IMR-90 (cell line): ENCODE measurements around the gene SERINC3. TPM values are rescaled to one million over a fixed set of nuclear protein-coding genes. Genes with fewer than 3 reads are reported as not detected.

Experiments
- ATAC-seq: fragments of 200-7000 bp; cut with Tn5 transposase; 2 replicates; pipeline ENCODE4 v1.9.1; 2020; ENCODE audit warnings: low read depth, mild to moderate bottlenecking, moderate library complexity
- BruUV-seq: library from RNA; stranded (reverse); fragments of 400-500 nt; replicated peaks from 2 replicates; lab custom pipeline; 2021; lab: Mats Ljungman, UMichigan
- CTCF ChIA-PET: fragments of 300-600 bp; formaldehyde crosslinking; extraction: SDS; loops from one replicate; lab custom pipeline; 2021; ENCODE audit warnings: antibody characterized with exemption; lab: Yijun Ruan, JAX
- POLR2A ChIA-PET: fragments of 300-600 bp; sonication (Branson Sonifier 250); formaldehyde crosslinking; loops from one replicate; lab custom pipeline; 2022; ENCODE audit warnings: antibody characterized with exemption; ENCODE audit not compliant: unreplicated experiment; lab: Charles Lee
- DNase-seq: peaks from one replicate; pipeline ENCODE4 v3.0.0; 2013
- H2AFZ ChIP-seq: replicated peaks from 2 replicates; pipeline ENCODE3; 2013; ENCODE audit warnings: low read length, mild to moderate bottlenecking; ENCODE audit not compliant: poor library complexity
- H2AK5ac ChIP-seq: 2 replicates; pipeline ENCODE4 v1.6.1; 2013; ENCODE audit warnings: low read depth, low read length, inconsistent platforms
- H2AK9ac ChIP-seq: replicated peaks from 2 replicates; pipeline ENCODE3; 2013; ENCODE audit warnings: mild to moderate bottlenecking, low read depth, low read length, moderate library complexity; ENCODE audit not compliant: poor library complexity
- H2BK120ac ChIP-seq: 2 replicates; pipeline ENCODE4 v1.6.1; 2013; ENCODE audit warnings: low read depth, low read length, inconsistent platforms
- H2BK15ac ChIP-seq: 3 replicates; pipeline ENCODE4 v1.6.1; 2013; ENCODE audit warnings: low read depth, low read length, inconsistent platforms
- H2BK20ac ChIP-seq: 2 replicates; pipeline ENCODE4 v1.6.1; 2013; ENCODE audit warnings: low read depth, mild to moderate bottlenecking, inconsistent platforms, low read length, moderate library complexity
- H2BK5ac ChIP-seq: 2 replicates; pipeline ENCODE4 v1.6.1; 2013; ENCODE audit warnings: mild to moderate bottlenecking, low read depth, low read length, inconsistent platforms; ENCODE audit not compliant: poor library complexity, severe bottlenecking
- H3K14ac ChIP-seq: replicated peaks from 2 replicates; pipeline ENCODE4 v1.6.1; 2013; ENCODE audit warnings: low read depth, low read length, inconsistent platforms
- H3K18ac ChIP-seq: 2 replicates; pipeline ENCODE4 v1.6.1; 2013; ENCODE audit warnings: low read depth, low read length, control low read depth
- H3K23ac ChIP-seq: 2 replicates; pipeline ENCODE4 v1.6.1; 2013; ENCODE audit warnings: low read depth, low read length, inconsistent platforms
- H3K27ac ChIP-seq: 2 replicates; pipeline ENCODE4 v1.5.1; 2013; ENCODE audit warnings: mild to moderate bottlenecking, control low read depth, low read length; ENCODE audit not compliant: insufficient read depth
- H3K27me3 ChIP-seq: 2 replicates; pipeline ENCODE4 v1.6.1; 2013; ENCODE audit warnings: low read length; ENCODE audit not compliant: control insufficient read depth, insufficient read depth
- H3K36me3 ChIP-seq: 2 replicates; pipeline ENCODE4 v1.6.1; 2013; ENCODE audit warnings: low read length, mixed read lengths; ENCODE audit not compliant: control insufficient read depth, insufficient read depth
- H3K4ac ChIP-seq: 2 replicates; pipeline ENCODE4 v1.6.1; 2013; ENCODE audit warnings: low read depth, low read length, inconsistent platforms
- H3K4me1 ChIP-seq: 2 replicates; pipeline ENCODE4 v1.6.1; 2013; ENCODE audit warnings: low read length, mixed read lengths; ENCODE audit not compliant: control insufficient read depth, insufficient read depth
- H3K4me2 ChIP-seq: 2 replicates; pipeline ENCODE4 v1.6.1; 2013; ENCODE audit warnings: low read depth, mild to moderate bottlenecking, control low read depth, low read length, moderate library complexity
- H3K4me3 ChIP-seq: 2 replicates; pipeline ENCODE4 v1.5.1; 2013; ENCODE audit warnings: low read depth, mild to moderate bottlenecking, control low read depth, low read length, moderate library complexity; ENCODE audit not compliant: insufficient read depth
- H3K56ac ChIP-seq: 2 replicates; pipeline ENCODE4 v1.6.1; 2013; ENCODE audit warnings: low read length, inconsistent platforms; ENCODE audit not compliant: insufficient read depth; ENCODE audit errors: extremely low read depth
- H3K79me1 ChIP-seq, 2 experiments: 2 replicates each; pipeline ENCODE4 v1.6.1; 2013; ENCODE audit warnings: low read length in 2 of 2, inconsistent platforms in 1 of 2, low read depth in 1 of 2
- H3K9ac ChIP-seq: 2 replicates; pipeline ENCODE4 v1.6.1; 2013; ENCODE audit warnings: low read depth, low read length, control low read depth
- H3K9me1 ChIP-seq: 2 replicates; pipeline ENCODE4 v1.6.1; 2013; ENCODE audit warnings: low read length, inconsistent platforms; ENCODE audit not compliant: insufficient read depth
- H3K9me3 ChIP-seq: 2 replicates; pipeline ENCODE4 v1.6.1; 2013; ENCODE audit warnings: low read length; ENCODE audit not compliant: control insufficient read depth, insufficient read depth
- H4K20me1 ChIP-seq: 2 replicates; pipeline ENCODE4 v1.6.1; 2013; ENCODE audit warnings: low read length, inconsistent platforms; ENCODE audit not compliant: insufficient read depth
- H4K5ac ChIP-seq: 2 replicates; pipeline ENCODE4 v1.6.1; 2013; ENCODE audit warnings: mild to moderate bottlenecking, low read depth, low read length, control low read depth
- H4K8ac ChIP-seq, 2 experiments: 2 replicates each; pipeline ENCODE4 v1.6.1; 2013; ENCODE audit warnings: low read depth in 2 of 2, low read length in 2 of 2, control low read depth in 1 of 2, inconsistent platforms in 1 of 2
- H4K91ac ChIP-seq: 2 replicates; pipeline ENCODE4 v1.6.1; 2013; ENCODE audit warnings: low read depth, low read length, inconsistent platforms; ENCODE audit not compliant: insufficient read depth
- CEBPB ChIP-seq: IDR thresholded peaks from 2 replicates; pipeline ENCODE4 v1.6.1; 2012; ENCODE audit warnings: low read depth, low read length, improper control_type of control experiment
- CHD1 ChIP-seq: IDR thresholded peaks from 2 replicates; pipeline ENCODE4 v1.6.1; 2012; ENCODE audit warnings: low read depth, low read length, improper control_type of control experiment
- MAFK ChIP-seq: IDR thresholded peaks from 2 replicates; pipeline ENCODE4 v1.6.1; 2012; ENCODE audit warnings: low read depth, low read length, improper control_type of control experiment
- MAZ ChIP-seq: IDR thresholded peaks from 2 replicates; pipeline ENCODE4 v1.6.1; 2012; ENCODE audit warnings: low read depth, mild to moderate bottlenecking, low read length, improper control_type of control experiment, moderate library complexity, borderline replicate concordance
- MXI1 ChIP-seq: IDR thresholded peaks from 2 replicates; pipeline ENCODE4 v1.6.1; 2012; ENCODE audit warnings: low read depth, mild to moderate bottlenecking, low read length, moderate library complexity, borderline replicate concordance
- NFE2L2 ChIP-seq: fragments of 150-350 bp; IDR thresholded peaks from 2 replicates; pipeline ENCODE4 v1.6.1; 2016; ENCODE audit warnings: low read depth, mild to moderate bottlenecking, low read length
- POLR2A ChIP-seq: IDR thresholded peaks from 2 replicates; pipeline ENCODE4 v1.6.1; 2012; ENCODE audit warnings: mild to moderate bottlenecking, low read depth, low read length
- RCOR1 ChIP-seq: IDR thresholded peaks from 2 replicates; pipeline ENCODE4 v1.6.1; 2012; ENCODE audit warnings: mild to moderate bottlenecking, low read length, improper control_type of control experiment; ENCODE audit not compliant: insufficient replicate concordance
- SMC3 ChIP-seq: fragments of 150-350 bp; IDR thresholded peaks from 2 replicates; pipeline ENCODE4 v1.6.1; 2016; ENCODE audit warnings: low read depth, mild to moderate bottlenecking, antibody characterized with exemption, low read length, moderate library complexity
- USF2 ChIP-seq: fragments of 150-350 bp; IDR thresholded peaks from 2 replicates; pipeline ENCODE4 v1.6.1; 2017; ENCODE audit warnings: mild to moderate bottlenecking, antibody characterized with exemption, low read length, low read depth
- WGBS, 2 experiments: methylation state at CpG; one replicate each; pipeline versions ENCODE4 v1.1.5 to v1.1.7; 2013; ENCODE audit warnings: missing lambda C conversion rate in 2 of 2; ENCODE audit not compliant: insufficient read length in 1 of 2; ENCODE audit errors: extremely low coverage in 2 of 2; 5-methylcytosine and 5-hydroxymethylcytosine counted together
- dilution Hi-C: fragments of 300-500 bp; cut with HindIII; formaldehyde crosslinking; loops from one replicate; pipeline ENCODE4 v1.14.3; 2018; ENCODE audit warnings: low sequenced_read_pairs; ENCODE audit not compliant: unreplicated experiment
- in situ Hi-C: fragments of 300-500 bp; cut with MboI; formaldehyde crosslinking; loops from 3 replicates; pipeline ENCODE4 v1.14.3; 2019; ENCODE audit warnings: low sequenced_read_pairs, inconsistent platforms, mixed read lengths
- intact Hi-C: fragments of 100-400 bp; cut with micrococcal nuclease; formaldehyde crosslinking; loops from 2 replicates; pipeline ENCODE4 v1.10.0; 2022
- polyA plus RNA-seq, 3 experiments: library from polyadenylated mRNA; depleted of rRNA; stranded (reverse); fragments of >200 nt; gene quantifications; 2 replicates each; pipeline ENCODE4 v1.2.3, GENCODE V29; 2012; ENCODE audit warnings: low replicate concordance in 1 of 3
- total RNA-seq: library from RNA; depleted of rRNA; stranded (reverse); fragments of >200 nt; gene quantifications from 2 replicates; pipeline ENCODE4 v1.2.3, GENCODE V29; 2012

The SERINC3 gene
- total and polyA plus RNA-seq, 2 of the 4 experiments (the other 2 are of a cell fraction) = 101 to 132 TPM

- Histone ChIP-seq H3K79me1 (peaks cover 11 to 26% of the 10 kb centered on the region in 2 experiments), H4K91ac (no peak overlapping the region), H3K4me3 (no peak overlapping the region), H3K4me1 (peaks cover 11% of the 10 kb centered on the region), H3K27ac (no peak overlapping the region), H3K9ac (no peak overlapping the region), H4K5ac (no peak overlapping the region), H2BK20ac (no peak overlapping the region), H2AK5ac (peak overlapping the region; percentile 84; the same call in 1 of the 2 replicates), H4K20me1 (no peaks in the 10 kb centered on the region), H3K9me1 (no peaks in the 10 kb centered on the region), H3K36me3 (no peaks in the 10 kb centered on the region), H4K8ac (no peak overlapping the region), H3K56ac (no peak overlapping the region), H2BK120ac (no peak overlapping the region), H3K27me3 (no peaks in the 10 kb centered on the region), H2AFZ (no peak overlapping the region), H3K14ac (no peak overlapping the region), H2BK15ac (no peak overlapping the region), H2BK5ac (no peak overlapping the region), H3K9me3 (no peaks in the 10 kb centered on the region), H3K18ac (no peak overlapping the region), H3K4ac (peak overlapping the region; percentile 67), H2AK9ac (peak overlapping the region; percentile 83), H3K23ac (peak overlapping the region; percentile 53), H3K4me2 (no peak overlapping the region)
- no CpG with 5 or more reads among the region's 5 CpGs for WGBS, 2 experiments
- dilution Hi-C loops = no loop called here
- ChIA-PET CTCF (no interaction called here), POLR2A (no interaction called here)
- TF ChIP-seq MAZ (no peak), MAFK (no peak), POLR2A (no peak), USF2 (no peak), CHD1 (no peak), NFE2L2 (no peak), SMC3 (no peak), MXI1 (no peak), RCOR1 (no peak), CEBPB (no peak)
- DNase-seq (no peak), ATAC-seq (no peak)
- intact Hi-C loops = no loop called here
- in situ Hi-C loops = no loop called here
- BruUV-seq = no TSS peak
These were observed 22.4 kb upstream of the SERINC3 start for GRCh38 chr20:44544263-44544662.
